Spleen (tissue), 13 donors: ENCODE results near the gene AGK. TPM values are rescaled to one million over a fixed set of nuclear protein-coding genes. Genes with fewer than 3 reads are reported as not detected.
A peak's percentile ranks its signal among the peaks of the same experiment; 100 is the strongest.

Source experiments
- DNase-seq: peaks from one replicate; pipeline ENCODE4 v3.0.0-alpha.2; 2020
- H3K27ac ChIP-seq, 8 donors: fragments of 200-600 bp; sonication (generic) in 7 of 8; 1 replicate in 4 of 8; 2 replicates in 4 of 8; pipeline versions ENCODE4 v1.5.0 to v1.8.0; 2016 to 2021; ENCODE audit warnings: inconsistent platforms in 4 of 8, mild to moderate bottlenecking in 4 of 8, moderate library complexity in 1 of 8
- H3K27me3 ChIP-seq, 7 donors: fragments of 200-600 bp; sonication (generic) in 6 of 7; replicated peaks in 1 of 7; 1 replicate in 4 of 7; 2 replicates in 3 of 7; pipeline versions ENCODE4 v1.5.0 to v1.8.0; 2016 to 2021; ENCODE audit warnings: inconsistent platforms in 3 of 7, mild to moderate bottlenecking in 1 of 7
- H3K36me3 ChIP-seq, 6 donors: fragments of 200-600 bp; sonication (generic) in 5 of 6; 1 replicate in 4 of 6; 2 replicates in 2 of 6; pipeline versions ENCODE4 v1.5.0 to v1.8.0; 2016 to 2021; ENCODE audit warnings: inconsistent platforms in 2 of 6
- H3K4me1 ChIP-seq, 6 donors: fragments of 200-600 bp; sonication (generic) in 5 of 6; 1 replicate in 3 of 6; 2 replicates in 3 of 6; pipeline versions ENCODE4 v1.5.0 to v1.8.0; 2016 to 2021; ENCODE audit warnings: inconsistent platforms in 3 of 6
- H3K4me3 ChIP-seq, 8 donors: fragments of 200-600 bp; sonication (generic) in 7 of 8; 1 replicate in 4 of 8; 2 replicates in 4 of 8; pipeline versions ENCODE4 v1.5.0 to v1.8.0; 2016 to 2021; ENCODE audit warnings: inconsistent platforms in 4 of 8, mild to moderate bottlenecking in 4 of 8, moderate library complexity in 2 of 8
- H3K9me3 ChIP-seq, 8 donors: fragments of 200-600 bp; sonication (generic) in 7 of 8; 1 replicate in 4 of 8; 2 replicates in 4 of 8; pipeline versions ENCODE4 v1.5.0 to v1.8.0; 2016 to 2021; ENCODE audit warnings: inconsistent platforms in 4 of 8
- POLR2A ChIP-seq, 3 donors: fragments of 450-650 bp; IDR thresholded peaks; one replicate each; pipeline ENCODE4 v1.5.1; 2017; ENCODE audit warnings: antibody characterized with exemption in 3 of 3, mild to moderate bottlenecking in 1 of 3
- POLR2AphosphoS5 ChIP-seq, 3 donors: sonication (generic); formaldehyde crosslinking; IDR thresholded peaks; one replicate each; pipeline ENCODE4 v1.5.1; 2017; ENCODE audit warnings: antibody characterized with exemption in 3 of 3
- WGBS, 5 donors: extraction: QIAGEN DNeasy Blood & Tissue Kit in 3 of 5; methylation state at CpG; one replicate each; pipeline versions ENCODE4 v1.1.5 to v1.1.7; 2013 to 2018; 5-methylcytosine and 5-hydroxymethylcytosine counted together
- intact Hi-C: fragments of 100-400 bp; cut with DNase I; formaldehyde crosslinking; loops from one replicate; pipeline ENCODE4 v1.15.0; 2023; ENCODE audit warnings: low total_unique reads
- long read RNA-seq, 2 donors: transcript quantifications; one replicate each; lab custom pipeline, GENCODE V29; 2026
- polyA plus RNA-seq, 3 donors: library from polyadenylated mRNA; stranded (reverse); fragments of 200-250 nt; gene quantifications; one replicate each; pipeline ENCODE4 v1.2.1, GENCODE V29; 2013
- total RNA-seq, 7 donors: library from RNA; depleted of rRNA in 3 of 7; stranded (reverse); fragments of >200 nt in 3 of 7; fragmentation: NEBNext Ultra II Directional in 4 of 7; extraction: Animal tissue kit (Norgen Biotek cat#: 25700) in 4 of 7; gene quantifications; one replicate each; pipeline versions ENCODE4 v1.1.0 to v1.2.1, GENCODE V29; 2016 to 2021
- TF ChIP-seq, protein P1 (sequence below), 11 experiments: fragments of 200-600 bp in 7 of 11; fragments of 450-650 bp in 4 of 11; sonication (generic) in 4 of 11; IDR thresholded peaks in 8 of 11; conservative IDR thresholded peaks in 3 of 11; 1 replicate in 7 of 11; 2 replicates in 4 of 11; pipeline versions ENCODE4 v1.4.0 to v1.8.0; 2016 to 2021; ENCODE audit warnings: antibody characterized with exemption in 11 of 11, inconsistent platforms in 4 of 11, mild to moderate bottlenecking in 1 of 11
- donor health status: healthy with polysubstance abuse.
- donor health status: DM: no; HTN: no; CAD: no; lungs with moderate emphysema.
- donor health status: DM: no; HTN: no; CAD: no.
- donor health status: Bipolar disorder and iron deficiency.
- donor health status: healthy.
- donor health status: DM: no; HTN: no; CAD: no.
- donor health status: DM: yes; HTN: yes; CAD: no.

Gene AGK, protein sequence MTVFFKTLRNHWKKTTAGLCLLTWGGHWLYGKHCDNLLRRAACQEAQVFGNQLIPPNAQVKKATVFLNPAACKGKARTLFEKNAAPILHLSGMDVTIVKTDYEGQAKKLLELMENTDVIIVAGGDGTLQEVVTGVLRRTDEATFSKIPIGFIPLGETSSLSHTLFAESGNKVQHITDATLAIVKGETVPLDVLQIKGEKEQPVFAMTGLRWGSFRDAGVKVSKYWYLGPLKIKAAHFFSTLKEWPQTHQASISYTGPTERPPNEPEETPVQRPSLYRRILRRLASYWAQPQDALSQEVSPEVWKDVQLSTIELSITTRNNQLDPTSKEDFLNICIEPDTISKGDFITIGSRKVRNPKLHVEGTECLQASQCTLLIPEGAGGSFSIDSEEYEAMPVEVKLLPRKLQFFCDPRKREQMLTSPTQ
- total RNA-seq (10 to 100 TPM; 22.0 to 35.5 (median 27.8) TPM), polyA plus RNA-seq (10 to 100 TPM; 11.0 to 12.8 (median 12.1) TPM)
- long read RNA-seq, donor 1, partial matches to known transcripts = 0 of 2 reads
- long read RNA-seq, donor 1, other reads (novel, unspliced or antisense) = 0 of 2 reads
- long read RNA-seq, donor 2 = 0 reads

GRCh38 chr7:141551094-141551781 lies at the start of gene AGK:
Gene AGK (plus strand): TSS chr7:141551410. CDS start chr7:141555467, 4,057 bp downstream.
- Histone ChIP-seq H3K4me3 (peak within 1 kb of the TSS; percentile 75 to 97 (median 87)), H3K4me1 (peaks cover 12 to 38% (median 19%) of the 10 kb centered on the region in 6 donors), H3K27me3 (no peaks in the 10 kb centered on the region), H3K36me3 (peaks cover 0 to 11% (median 5%) of the 10 kb centered on the region in 6 donors), H3K27ac (peak within 1 kb of the TSS; percentile 44 to 81 (median 66)), H3K9me3 (no peaks in the 10 kb centered on the region)
- 0 to 1% (median 1%) methylated on average over 21 to 66 of the region's 66 CpGs for WGBS, 5 donors
- TF ChIP-seq, protein P1, sequence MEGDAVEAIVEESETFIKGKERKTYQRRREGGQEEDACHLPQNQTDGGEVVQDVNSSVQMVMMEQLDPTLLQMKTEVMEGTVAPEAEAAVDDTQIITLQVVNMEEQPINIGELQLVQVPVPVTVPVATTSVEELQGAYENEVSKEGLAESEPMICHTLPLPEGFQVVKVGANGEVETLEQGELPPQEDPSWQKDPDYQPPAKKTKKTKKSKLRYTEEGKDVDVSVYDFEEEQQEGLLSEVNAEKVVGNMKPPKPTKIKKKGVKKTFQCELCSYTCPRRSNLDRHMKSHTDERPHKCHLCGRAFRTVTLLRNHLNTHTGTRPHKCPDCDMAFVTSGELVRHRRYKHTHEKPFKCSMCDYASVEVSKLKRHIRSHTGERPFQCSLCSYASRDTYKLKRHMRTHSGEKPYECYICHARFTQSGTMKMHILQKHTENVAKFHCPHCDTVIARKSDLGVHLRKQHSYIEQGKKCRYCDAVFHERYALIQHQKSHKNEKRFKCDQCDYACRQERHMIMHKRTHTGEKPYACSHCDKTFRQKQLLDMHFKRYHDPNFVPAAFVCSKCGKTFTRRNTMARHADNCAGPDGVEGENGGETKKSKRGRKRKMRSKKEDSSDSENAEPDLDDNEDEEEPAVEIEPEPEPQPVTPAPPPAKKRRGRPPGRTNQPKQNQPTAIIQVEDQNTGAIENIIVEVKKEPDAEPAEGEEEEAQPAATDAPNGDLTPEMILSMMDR (IDR thresholded peaks at IDR 0.05 in 8 of 11, conservative IDR thresholded peaks at IDR 0.05 in 3 of 11) = no peak
- peak; percentile 85 to 89 (median 88) for TF ChIP-seq POLR2AphosphoS5 (IDR thresholded peaks at IDR 0.05)
- no peak for TF ChIP-seq POLR2A (IDR thresholded peaks at IDR 0.05)
- intact Hi-C loops = no loop called here
- peak; percentile 93 for DNase-seq

DNA sequence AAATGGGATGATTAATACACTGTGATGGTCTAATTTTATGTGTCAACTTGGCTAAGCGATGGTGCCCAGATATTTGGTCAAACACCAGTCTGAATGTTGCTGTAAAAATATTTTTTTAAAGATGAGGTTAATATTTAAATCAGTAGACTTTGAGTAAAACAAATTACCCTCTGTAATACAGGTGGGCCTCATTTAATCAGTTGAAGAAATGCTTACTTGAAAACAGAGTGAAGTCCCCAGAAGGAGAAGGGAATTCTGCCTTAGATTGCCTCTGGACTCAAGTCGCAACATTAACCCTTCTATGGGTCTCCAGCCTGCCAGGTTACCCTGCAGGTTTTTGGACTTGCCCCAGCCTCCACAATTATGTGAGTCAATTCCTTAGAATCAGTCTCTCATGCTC lies 49.8 kb upstream of the AGK start:
- H3K4me1 ChIP-seq = no peaks in the 10 kb centered on the region
- TF ChIP-seq, protein P1 (IDR thresholded peaks at IDR 0.05 in 8 of 11, conservative IDR thresholded peaks at IDR 0.05 in 3 of 11) = no peak
- TF ChIP-seq POLR2A (IDR thresholded peaks at IDR 0.05) (no peak), POLR2AphosphoS5 (IDR thresholded peaks at IDR 0.05) (no peak)
- no peak overlapping the region for H3K4me3 ChIP-seq
- peaks cover 0 to 4% (median 0%) of the 10 kb centered on the region in 7 donors for H3K27me3 ChIP-seq
- H3K9me3 ChIP-seq = no peaks in the 10 kb centered on the region
- no peak for DNase-seq
- WGBS, 5 donors = 83 to 98% (median 86%) methylated on average over 2 of the region's 2 CpGs
- H3K27ac ChIP-seq = no peak overlapping the region
- intact Hi-C loops = no loop called here
- H3K36me3 ChIP-seq = no peaks in the 10 kb centered on the region

DNA sequence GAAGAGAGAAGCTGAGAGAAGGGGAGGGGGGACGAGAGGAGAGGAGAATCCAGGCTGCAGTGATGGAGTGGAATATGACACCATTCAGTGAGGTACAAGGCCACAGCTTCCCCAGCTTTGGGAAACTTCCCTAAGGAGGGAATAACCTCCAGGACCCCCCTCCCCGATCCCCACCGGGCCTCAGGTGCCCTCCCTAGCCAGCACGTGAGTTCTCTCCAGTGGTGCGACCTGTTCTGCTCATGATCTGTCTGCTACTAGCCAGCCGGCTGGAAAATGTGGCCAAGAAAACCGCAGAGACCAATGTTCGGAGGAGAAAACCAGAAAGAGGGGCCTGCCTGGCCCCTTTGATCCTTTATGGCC lies 39.9 kb upstream of the AGK start:
- WGBS, 5 donors = 2 to 6% (median 5%) methylated on average over 6 to 8 of the region's 8 CpGs
- H3K27me3 ChIP-seq = peaks cover 0 to 62% (median 21%) of the 10 kb centered on the region in 7 donors
- intact Hi-C loops = no loop called here

More for the DNA sequence above, 39.9 kb upstream of the AGK start:
- Histone ChIP-seq H3K36me3 (no peaks in the 10 kb centered on the region), H3K4me1 (peaks cover 0 to 11% (median 8%) of the 10 kb centered on the region in 6 donors), H3K27ac (no peak overlapping the region), H3K9me3 (peaks cover 0 to 10% (median 0%) of the 10 kb centered on the region in 8 donors), H3K4me3 (peak overlapping the region in 4 of 8 donors; percentile 8 to 57 (median 24))
- DNase-seq = no peak
- no peak for TF ChIP-seq POLR2A (IDR thresholded peaks at IDR 0.05)
- TF ChIP-seq, protein P1 (IDR thresholded peaks at IDR 0.05 in 8 of 11, conservative IDR thresholded peaks at IDR 0.05 in 3 of 11) = no peak
- TF ChIP-seq POLR2AphosphoS5 (IDR thresholded peaks at IDR 0.05) = no peak
